ENCODE data around the gene XPO4.

The XPO4 gene

GRCh38 chr13:20826301-20826700 lies 76.2 kb downstream of the XPO4 start:
- DNase-seq: no peak

DNA sequence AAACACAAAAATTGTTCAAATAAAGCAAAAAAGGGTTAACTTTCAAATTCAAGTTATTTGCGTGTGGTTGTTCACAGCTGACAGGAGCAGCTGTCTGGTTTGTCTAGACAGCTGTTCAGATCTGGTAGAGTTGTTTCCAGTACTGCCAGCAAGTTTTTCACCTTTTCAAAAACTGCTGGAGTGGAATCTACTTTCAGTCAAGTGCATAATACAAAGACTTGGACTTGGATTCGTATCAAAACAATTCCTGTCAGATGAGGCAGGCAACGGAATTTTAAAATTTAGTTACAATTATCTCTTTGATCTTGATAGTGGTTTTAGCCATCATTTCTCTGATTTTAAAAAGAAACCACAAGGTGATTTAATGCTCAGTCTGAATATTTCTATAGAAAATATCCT lies 77.1 kb downstream of the XPO4 start:
- peak; percentile 18 for DNase-seq

DNA sequence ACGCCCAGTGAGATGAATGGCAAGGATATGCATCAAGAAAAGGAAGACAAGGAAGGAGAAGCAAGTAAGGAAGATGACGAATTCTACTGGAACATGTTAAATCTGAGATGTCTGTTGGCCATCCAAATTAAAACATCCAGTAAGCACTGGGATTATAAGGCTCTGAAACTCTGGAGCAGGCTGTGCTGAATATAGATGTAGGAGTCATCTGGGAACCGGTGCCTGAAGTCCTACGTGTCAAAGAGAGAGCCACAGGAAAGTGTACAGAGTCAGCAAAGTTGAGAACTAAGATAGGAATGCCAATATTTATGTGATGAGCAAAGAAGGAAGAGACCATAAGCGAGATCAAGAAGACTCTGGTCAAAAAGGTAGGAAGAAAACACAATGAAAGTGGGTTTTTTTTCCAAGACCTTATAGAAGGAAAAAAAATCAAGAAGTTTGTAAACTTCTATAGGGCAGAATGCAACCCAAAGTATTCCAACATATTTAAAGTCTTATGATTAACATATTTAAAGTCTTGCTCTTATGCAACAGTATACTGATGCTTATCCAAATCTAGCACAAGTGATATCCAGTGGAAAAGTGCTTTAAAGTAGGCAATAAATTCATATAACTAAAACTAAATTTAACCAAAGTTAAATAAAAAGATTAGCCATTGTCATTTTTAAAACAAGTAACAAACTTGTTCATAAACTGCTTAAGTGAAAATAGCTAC lies 77.6 kb downstream of the XPO4 start:
- DNase-seq: no peak

DNA sequence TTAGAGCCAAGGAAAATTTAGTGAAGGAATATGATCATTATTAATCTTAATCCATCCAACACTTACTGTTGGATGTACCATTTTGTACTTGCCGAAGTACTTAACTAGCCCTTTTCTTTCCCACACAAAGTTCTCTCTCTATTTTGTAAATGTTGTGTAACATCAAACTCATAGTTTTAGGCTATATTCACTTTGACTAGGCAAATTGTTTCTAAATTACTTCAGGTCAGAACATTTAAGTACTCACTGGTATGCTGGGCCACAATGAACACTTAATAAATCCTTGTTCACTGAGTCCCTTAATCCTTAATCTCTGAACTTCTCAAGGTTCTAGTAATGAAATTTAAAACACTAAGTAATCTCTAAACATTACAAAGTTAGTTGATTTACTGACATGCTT lies 79.5 kb downstream of the XPO4 start:
- DNase-seq: no peak

- DNase-seq: no peak
Observed at GRCh38 chr13:20822406-20822805, 80.1 kb downstream of the XPO4 start.

- DNase-seq: no peak
Observed at GRCh38 chr13:20819715-20820114, 82.8 kb downstream of the XPO4 start.

- no peak for DNase-seq
Observed at GRCh38 chr13:20815464-20815863, 87.1 kb downstream of the XPO4 start.

- DNase-seq: peak; percentile 40
Observed at GRCh38 chr13:20814224-20814910, 88.2 kb downstream of the XPO4 start.

DNA sequence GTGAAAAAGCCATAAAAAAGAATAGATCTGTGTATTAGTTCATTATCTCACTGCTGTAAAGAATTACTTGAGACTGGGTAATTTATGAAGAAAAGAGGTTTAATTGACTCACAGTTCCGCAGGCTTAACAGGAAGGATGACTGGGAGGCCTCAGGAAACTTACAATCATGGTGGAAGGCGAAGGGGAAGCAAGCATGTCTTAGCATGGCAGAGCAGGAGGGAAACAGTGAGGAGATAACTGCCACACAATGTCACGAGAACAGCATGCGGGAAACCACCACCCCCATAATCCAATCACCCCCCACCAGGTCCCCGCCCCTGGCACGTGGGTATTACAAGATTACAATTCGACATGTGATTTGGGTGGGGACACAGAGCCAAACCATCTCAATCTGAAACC lies 89.7 kb downstream of the XPO4 start:
- DNase-seq: no peak

DNA sequence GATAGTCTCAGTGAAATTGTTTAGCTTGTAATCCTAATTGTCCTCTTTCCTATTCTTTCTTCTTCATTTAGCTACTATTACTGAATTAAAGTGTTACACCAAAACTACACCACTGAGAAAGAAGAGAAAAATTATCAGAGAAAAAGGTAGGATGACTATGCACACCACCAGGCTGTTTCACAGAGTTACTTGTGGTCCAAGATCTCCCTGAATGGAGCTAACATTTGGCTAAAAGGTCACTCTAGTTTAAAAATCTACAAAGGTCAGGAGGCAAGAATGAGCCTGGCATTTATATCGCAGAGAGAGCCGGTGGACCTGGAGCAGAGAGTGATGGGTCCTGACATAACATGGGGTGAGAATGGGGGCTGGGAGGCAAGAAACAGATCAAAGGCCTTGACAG lies 91.7 kb downstream of the XPO4 start:
- no peak for DNase-seq

GRCh38 chr13:20808874-20809273 lies 93.7 kb downstream of the XPO4 start:
- no peak for DNase-seq

GRCh38 chr13:20803180-20803965 lies 99.2 kb downstream of the XPO4 start:
- DNase-seq: no peak

DNA sequence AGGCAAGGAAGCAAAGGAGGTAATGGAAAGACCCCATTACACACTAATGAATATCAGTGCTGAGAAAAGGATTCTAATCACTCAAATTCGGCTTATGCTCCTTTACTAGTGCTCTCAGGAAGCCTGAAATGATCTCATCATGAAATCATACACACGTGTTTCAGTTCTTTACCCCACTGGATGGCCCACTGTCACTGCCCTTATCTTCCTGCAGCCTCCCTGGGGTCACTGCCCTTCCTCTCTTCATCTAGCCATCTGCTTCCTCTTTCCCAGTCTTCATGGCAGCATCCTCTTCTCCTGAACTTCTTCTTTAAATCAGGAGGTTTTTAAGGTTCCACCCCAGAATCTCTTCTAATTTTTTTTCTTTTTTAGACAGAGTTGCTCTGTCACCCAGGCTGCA lies 100.8 kb downstream of the XPO4 start:
- DNase-seq: no peak

DNA sequence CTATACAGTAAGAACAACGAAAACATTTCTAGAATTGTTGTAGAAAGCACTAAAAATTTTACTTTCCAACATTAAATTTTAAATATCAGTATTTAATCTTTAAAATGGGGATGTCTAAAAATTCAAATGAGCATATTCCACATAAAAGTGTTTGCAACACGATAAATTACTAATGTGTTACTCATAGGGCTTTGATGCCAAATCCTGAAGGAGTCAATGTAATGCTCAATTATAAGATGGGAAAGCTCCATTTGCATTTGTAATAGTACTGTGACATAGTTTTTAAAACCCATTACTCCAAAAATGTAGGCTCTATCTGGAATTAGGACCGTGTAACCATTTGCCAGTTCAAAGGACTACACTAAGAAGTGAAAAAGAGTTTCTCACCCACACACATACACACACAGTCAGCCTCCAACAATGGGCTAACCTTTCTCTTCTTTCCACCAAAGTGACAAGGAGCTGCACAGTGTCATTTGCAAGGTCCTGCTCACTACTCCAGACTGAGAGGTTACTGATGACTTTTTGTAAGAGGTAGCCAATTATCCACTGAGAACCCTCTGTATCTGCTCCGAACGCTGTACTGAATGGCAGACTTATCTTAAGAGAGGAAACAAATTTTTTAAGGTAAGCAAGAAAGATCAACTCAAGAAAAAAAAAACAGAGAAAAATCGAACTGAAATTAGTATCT lies 102.7 kb downstream of the XPO4 start:
- no peak for DNase-seq

GRCh38 chr13:20798027-20798426 lies 104.5 kb downstream of the XPO4 start:
- no peak for DNase-seq

DNA sequence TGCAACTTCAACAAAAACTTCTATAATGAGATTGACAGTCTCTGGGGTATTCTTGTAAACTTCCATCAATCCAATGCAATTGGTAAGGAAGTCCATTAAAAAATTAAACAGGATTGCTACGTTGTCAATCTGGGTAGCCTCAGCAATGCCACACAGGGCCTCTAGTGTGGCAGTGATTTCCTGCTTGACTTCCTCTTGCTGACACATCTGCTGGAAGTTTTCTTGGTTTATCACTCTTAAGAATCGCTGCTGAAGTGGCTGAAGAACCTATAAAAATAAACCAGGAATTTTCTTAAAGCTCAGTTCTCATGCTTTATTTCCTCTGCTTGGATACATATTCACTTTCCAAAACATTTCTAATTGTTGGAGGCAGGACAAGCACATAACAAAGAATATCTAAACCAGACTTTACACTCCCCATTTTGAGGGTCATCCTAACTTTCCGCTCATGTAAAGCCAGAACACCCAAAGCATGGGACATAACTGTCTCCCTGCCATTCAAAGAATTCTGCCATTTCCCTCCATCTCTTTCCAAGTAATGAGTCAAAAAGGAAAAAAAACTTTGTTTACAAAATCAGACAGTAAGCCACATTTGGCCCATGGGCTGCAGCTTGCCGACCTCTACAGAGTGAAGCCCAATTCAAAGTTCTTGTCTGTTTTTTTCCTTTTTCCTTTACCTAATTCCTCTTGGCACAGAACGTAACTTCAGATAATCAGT lies 105.6 kb downstream of the XPO4 start:
- no peak for DNase-seq

DNA sequence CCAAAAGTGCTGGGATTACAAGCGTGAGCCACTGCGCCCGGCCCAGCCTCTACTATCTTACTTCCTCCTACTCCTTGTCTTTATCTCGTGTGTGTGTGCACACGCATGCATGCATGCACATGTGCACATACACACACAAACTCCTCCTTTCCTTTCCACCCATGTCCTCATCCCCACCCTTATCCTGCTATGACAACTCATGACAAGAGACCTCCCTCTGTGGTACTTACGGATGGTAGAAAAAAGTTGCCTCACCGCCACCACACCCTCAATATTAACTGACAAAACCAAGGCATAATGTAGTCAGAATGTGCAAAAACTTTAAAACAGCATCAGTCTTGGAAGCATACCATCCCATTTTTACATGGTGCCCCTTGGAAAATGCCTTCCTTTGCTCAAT lies 112.9 kb downstream of the XPO4 start:
- no peak for DNase-seq

GRCh38 chr13:20788312-20788711 lies 114.2 kb downstream of the XPO4 start:
- no peak for DNase-seq

- DNase-seq: no peak
Observed at GRCh38 chr13:20787180-20787579, 115.4 kb downstream of the XPO4 start.

DNA sequence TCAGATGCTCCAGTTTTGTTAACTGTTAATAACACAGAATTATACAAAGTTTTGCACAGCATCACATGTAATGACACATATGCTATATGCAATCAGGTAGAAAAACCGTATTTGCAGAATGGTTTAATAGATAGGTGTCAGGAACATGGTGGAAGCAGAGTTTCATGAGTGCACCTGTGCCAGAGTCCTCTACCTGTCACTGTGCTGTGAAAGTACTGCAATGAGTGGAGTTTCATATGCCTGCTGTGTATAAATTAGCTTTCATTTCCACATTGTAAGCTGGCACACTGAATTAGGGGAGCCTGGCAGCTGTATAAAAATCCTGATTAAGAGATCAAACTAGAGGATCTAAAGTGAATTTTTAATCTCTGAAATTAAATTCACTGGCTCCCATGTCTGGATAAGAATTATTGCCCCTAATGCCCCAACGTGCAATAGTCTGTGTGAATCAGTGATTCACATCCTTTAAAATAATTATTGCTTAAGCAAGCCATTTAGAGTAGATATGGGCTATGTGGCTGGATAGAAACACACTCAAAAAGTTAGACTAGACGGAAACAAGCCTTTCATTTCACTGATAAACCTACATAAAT lies 120.3 kb downstream of the XPO4 start:
- DNase-seq: no peak

GRCh38 chr13:20780317-20780716 lies 122.2 kb downstream of the XPO4 start:
- DNase-seq: no peak

- no peak for DNase-seq
Observed at GRCh38 chr13:20779405-20779804, 123.1 kb downstream of the XPO4 start.
